ENCODE results near the gene FAAP100. TPM values are rescaled to one million over a fixed set of nuclear protein-coding genes. Genes with fewer than 3 reads are reported as not detected.

FAAP100 gene
- total and polyA plus RNA-seq, 8 donors = 23.0 to 33.7 (median 28.3) TPM

DNA sequence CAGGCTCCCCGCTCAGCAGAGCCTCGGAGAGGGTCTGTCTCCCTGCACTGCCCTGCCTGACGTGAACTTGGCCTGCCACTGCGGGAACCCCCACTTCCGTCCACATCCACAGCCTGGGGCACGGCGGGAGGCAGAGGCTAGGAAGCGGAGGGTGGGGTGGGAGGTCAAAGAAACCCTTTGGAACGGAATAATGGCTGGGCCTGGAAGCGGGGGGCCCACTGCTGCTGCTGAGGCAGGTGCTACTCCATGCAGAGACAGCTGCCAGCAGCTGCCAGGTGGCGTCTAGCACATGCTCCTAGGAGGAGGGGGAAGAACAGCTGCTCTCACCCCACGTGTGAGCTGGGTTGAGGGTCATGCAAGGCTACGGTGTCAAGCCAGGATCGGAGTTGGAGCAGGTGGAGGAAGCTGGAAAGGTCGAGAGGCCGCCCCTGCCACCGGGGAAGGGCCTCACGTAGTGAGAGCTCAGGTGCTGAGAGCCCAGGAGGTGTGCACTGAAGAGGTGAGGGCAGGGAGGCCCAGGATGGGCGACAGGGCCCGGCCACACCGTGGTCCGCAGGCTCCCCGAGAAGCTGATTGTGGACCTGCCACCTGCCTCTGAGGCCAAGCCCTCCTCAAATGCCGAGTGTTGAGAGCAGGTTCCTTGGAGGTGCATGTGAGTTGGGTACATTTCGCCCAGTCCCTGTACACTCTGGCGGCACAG is 14.1 kb downstream of the FAAP100 start:
- Histone ChIP-seq H3K36me3 (peaks cover 0 to 49% of the 10 kb centered on the region in 2 donors), H3K27ac (no peak overlapping the region), H3K9me3 (no peaks in the 10 kb centered on the region), H3K27me3 (peaks cover 3 to 57% of the 10 kb centered on the region in 2 donors), H3K4me3 (no peak overlapping the region), H3K4me1 (peaks cover 6 to 19% of the 10 kb centered on the region in 2 donors)
- no peak for ATAC-seq
- TF ChIP-seq, protein P1, sequence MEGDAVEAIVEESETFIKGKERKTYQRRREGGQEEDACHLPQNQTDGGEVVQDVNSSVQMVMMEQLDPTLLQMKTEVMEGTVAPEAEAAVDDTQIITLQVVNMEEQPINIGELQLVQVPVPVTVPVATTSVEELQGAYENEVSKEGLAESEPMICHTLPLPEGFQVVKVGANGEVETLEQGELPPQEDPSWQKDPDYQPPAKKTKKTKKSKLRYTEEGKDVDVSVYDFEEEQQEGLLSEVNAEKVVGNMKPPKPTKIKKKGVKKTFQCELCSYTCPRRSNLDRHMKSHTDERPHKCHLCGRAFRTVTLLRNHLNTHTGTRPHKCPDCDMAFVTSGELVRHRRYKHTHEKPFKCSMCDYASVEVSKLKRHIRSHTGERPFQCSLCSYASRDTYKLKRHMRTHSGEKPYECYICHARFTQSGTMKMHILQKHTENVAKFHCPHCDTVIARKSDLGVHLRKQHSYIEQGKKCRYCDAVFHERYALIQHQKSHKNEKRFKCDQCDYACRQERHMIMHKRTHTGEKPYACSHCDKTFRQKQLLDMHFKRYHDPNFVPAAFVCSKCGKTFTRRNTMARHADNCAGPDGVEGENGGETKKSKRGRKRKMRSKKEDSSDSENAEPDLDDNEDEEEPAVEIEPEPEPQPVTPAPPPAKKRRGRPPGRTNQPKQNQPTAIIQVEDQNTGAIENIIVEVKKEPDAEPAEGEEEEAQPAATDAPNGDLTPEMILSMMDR (IDR thresholded peaks at IDR 0.05) = no peak
- peak in 1 of 4 donors; percentile 59 for DNase-seq
- intact Hi-C loops (cut with DNase I) = no loop called here

DNA sequence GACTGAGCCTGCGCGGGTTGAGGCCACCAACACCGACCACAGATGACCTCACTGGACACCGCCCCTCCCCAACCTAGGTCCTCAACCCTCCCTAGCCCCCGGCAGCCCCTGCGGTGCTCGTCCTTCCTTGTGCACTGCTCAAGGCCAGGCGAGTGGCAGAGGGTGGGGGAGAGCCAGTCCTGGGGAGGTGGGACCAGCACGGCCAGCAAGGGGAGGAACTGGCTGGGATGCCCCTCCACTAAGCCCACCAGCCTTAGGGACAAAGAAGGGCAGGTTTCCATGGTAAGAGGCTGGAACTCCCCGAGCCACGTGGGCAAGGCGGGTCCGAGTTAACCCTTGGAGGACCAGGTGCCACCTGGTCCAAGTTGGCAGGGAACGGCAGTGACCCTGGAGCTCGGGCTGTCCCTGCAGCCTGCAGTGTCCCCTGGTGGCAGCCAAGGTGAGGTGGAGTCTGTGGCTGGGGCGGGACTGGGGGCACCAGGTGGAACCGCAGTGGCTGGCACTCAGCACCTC is 14.8 kb downstream of the FAAP100 start:
- H3K36me3 ChIP-seq = peaks cover 0 to 43% of the 10 kb centered on the region in 2 donors
- no peak overlapping the region for H3K27ac ChIP-seq
- DNase-seq (peak in 2 of 4 donors; percentile 56 to 80), ATAC-seq (peak; percentile 68)
- peaks cover 6 to 19% of the 10 kb centered on the region in 2 donors for H3K4me1 ChIP-seq
- intact Hi-C loops (cut with DNase I) = no loop called here
- no peak overlapping the region for H3K4me3 ChIP-seq
- TF ChIP-seq, protein P1 (IDR thresholded peaks at IDR 0.05) = peak; percentile 37 to 65
- peaks cover 3 to 59% of the 10 kb centered on the region in 2 donors for H3K27me3 ChIP-seq
- H3K9me3 ChIP-seq = no peaks in the 10 kb centered on the region

DNA sequence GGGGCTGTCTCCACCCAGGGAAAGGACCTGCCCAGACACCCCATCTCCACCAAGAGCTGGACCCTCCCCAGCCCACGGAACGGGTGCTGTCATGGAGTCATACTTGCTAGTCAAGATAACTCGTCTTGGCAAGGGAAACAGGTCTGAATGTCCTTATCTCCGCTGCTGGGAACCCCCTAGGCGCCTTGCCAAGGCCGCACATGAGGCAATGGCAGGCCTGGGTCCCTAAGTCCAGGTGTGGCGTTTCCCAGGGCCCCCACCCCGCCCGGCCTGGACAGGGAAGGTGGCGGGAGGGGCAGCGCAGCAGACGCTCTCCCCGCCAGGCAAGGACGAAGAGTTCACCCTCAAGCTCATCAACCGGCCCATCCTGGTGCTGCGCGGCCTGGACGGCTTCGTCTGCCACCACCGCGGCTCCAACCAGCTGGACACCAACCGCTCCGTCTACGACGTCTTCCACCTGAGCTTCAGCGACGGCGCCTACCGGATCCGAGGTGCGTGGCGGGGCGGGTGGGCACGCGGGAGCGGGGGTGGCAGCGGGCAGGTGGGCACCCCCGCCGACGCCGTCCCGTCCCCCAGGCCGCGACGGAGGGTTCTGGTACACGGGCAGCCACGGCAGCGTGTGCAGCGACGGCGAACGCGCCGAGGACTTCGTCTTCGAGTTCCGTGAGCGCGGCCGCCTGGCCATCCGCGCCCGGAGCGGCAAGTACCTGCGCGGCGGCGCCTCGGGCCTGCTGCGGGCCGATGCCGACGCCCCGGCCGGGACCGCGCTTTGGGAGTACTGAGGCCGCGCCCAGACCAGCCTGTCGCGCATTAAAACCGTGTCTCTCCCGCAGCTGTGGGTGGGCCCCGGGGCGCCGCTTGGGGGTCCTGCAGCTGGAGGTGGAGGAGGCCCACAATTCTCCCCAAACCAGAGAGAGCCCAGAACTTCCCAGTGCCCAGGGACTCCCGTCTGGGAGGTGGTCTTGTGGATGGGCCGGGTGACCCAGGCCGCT is 15.6 kb downstream of the FAAP100 start:
- intact Hi-C loops (cut with DNase I) = no loop called here
- no peak overlapping the region for H3K4me3 ChIP-seq
- H3K9me3 ChIP-seq = no peaks in the 10 kb centered on the region
- H3K4me1 ChIP-seq = peaks cover 6 to 19% of the 10 kb centered on the region in 2 donors
- H3K27ac ChIP-seq = no peak overlapping the region
- DNase-seq = peak in 2 of 4 donors; percentile 62 to 80
- TF ChIP-seq, protein P1 (IDR thresholded peaks at IDR 0.05) = no peak
- peak; percentile 16 for ATAC-seq
- peaks cover 3 to 59% of the 10 kb centered on the region in 2 donors for H3K27me3 ChIP-seq
- H3K36me3 ChIP-seq = peaks cover 0 to 39% of the 10 kb centered on the region in 2 donors

DNA sequence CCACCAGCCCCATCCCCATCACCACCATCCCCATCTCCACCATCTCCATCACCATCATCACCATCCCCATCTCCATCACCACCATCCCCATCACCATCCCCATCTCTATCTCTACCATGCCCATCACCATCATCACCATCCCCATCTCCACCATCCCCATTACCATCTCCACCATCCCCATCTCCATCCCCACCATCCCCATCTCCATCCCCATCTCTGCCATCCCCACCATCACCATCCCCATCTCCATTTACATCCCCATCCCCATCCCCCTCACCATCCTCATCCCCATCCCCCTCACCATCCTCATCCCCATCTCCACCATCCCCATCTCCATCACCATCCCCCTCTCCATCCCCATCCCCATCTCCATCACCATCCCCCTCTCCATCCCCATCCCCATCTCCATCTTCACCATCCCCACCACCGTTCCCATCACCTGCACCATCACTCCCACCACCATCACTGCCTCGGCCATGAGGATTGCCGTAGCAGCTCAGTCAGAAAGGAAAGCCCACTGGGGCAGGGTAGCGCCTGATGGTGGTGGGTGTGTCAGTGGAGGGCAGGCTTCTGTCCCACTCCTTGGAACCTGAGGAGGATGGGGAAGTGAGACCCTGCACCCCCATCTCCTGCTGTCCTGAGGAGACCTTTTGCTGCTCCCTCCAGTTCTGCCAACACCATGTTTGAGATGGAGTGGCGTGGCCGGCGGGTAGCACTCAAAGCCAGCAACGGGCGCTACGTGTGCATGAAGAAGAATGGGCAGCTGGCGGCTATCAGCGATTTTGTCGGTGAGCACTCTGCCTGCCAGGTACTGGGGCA is 16.5 kb downstream of the FAAP100 start:
- Histone ChIP-seq H3K27me3 (peaks cover 3 to 59% of the 10 kb centered on the region in 2 donors), H3K27ac (no peak overlapping the region), H3K4me3 (no peak overlapping the region), H3K4me1 (peaks cover 6 to 19% of the 10 kb centered on the region in 2 donors), H3K36me3 (peaks cover 0 to 30% of the 10 kb centered on the region in 2 donors), H3K9me3 (no peaks in the 10 kb centered on the region)
- intact Hi-C loops (cut with DNase I) = no loop called here
- ATAC-seq = no peak
- no peak for DNase-seq
- TF ChIP-seq, protein P1 (IDR thresholded peaks at IDR 0.05) = no peak
